CD14-positive monocyte (primary cell): Measurements from ENCODE around the gene GREB1L. TPM values are rescaled to one million over a fixed set of nuclear protein-coding genes. Genes with fewer than 3 reads are reported as not detected.

ENCODE experiments used
- DNase-seq, 3 donors: peaks; one replicate each; pipeline ENCODE4 v3.0.0-alpha.2; 2011 to 2022
- H2AFZ ChIP-seq: 2 replicates; pipeline ENCODE4 v1.6.0; 2012; ENCODE audit warnings: mild to moderate bottlenecking, low read depth, low read length, inconsistent platforms; ENCODE audit not compliant: insufficient read depth, poor library complexity, severe bottlenecking
- H3K27ac ChIP-seq, 2 donors: 1 replicate in 1 of 2; 2 replicates in 1 of 2; pipeline ENCODE4 v1.5.1; 2012 to 2013; ENCODE audit warnings: low read length in 2 of 2, control low read depth in 1 of 2, inconsistent platforms in 1 of 2, low read depth in 1 of 2, mild to moderate bottlenecking in 1 of 2
- H3K27me3 ChIP-seq, 2 donors: one replicate each; pipeline versions ENCODE4 v1.6.0 to v1.6.1; 2011 to 2013; ENCODE audit warnings: low read length in 2 of 2; ENCODE audit not compliant: control insufficient read depth in 2 of 2, insufficient read depth in 2 of 2
- H3K36me3 ChIP-seq, 2 donors: replicated peaks in 1 of 2; 1 replicate in 1 of 2; 2 replicates in 1 of 2; pipeline versions ENCODE4 v1.5.1 to v1.6.1; 2012 to 2013; ENCODE audit warnings: low read length in 2 of 2, control low read depth in 1 of 2, inconsistent platforms in 1 of 2, mild to moderate bottlenecking in 1 of 2; ENCODE audit not compliant: insufficient read depth in 2 of 2, control insufficient read depth in 1 of 2
- H3K4me1 ChIP-seq, 2 donors: 1 replicate in 1 of 2; 2 replicates in 1 of 2; pipeline versions ENCODE4 v1.5.1 to v1.6.1; 2012 to 2013; ENCODE audit warnings: low read length in 2 of 2, control low read depth in 1 of 2, inconsistent platforms in 1 of 2, mild to moderate bottlenecking in 1 of 2, moderate library complexity in 1 of 2; ENCODE audit not compliant: insufficient read depth in 2 of 2, control insufficient read depth in 1 of 2
- H3K4me2 ChIP-seq: replicated peaks from 2 replicates; pipeline ENCODE3; 2012; ENCODE audit warnings: low read length, moderate library complexity, mild to moderate bottlenecking; ENCODE audit not compliant: poor library complexity, severe bottlenecking; ENCODE audit errors: extremely low read depth
- H3K4me3 ChIP-seq, 3 experiments: fragments of 200-600 bp in 1 of 3; sonication (generic) in 1 of 3; replicated peaks in 1 of 3; 1 replicate in 2 of 3; 2 replicates in 1 of 3; pipeline ENCODE4 v1.5.1; 2011 to 2013; ENCODE audit warnings: low read length in 3 of 3, mild to moderate bottlenecking in 3 of 3, control low read depth in 2 of 3, low read depth in 2 of 3, inconsistent platforms in 1 of 3, moderate library complexity in 1 of 3
- H3K79me2 ChIP-seq: 2 replicates; pipeline ENCODE4 v1.6.0; 2012; ENCODE audit warnings: mild to moderate bottlenecking, control low read depth, inconsistent platforms, low read length, moderate library complexity; ENCODE audit not compliant: insufficient read depth
- H3K9ac ChIP-seq: 2 replicates; pipeline ENCODE4 v1.6.0; 2017; ENCODE audit warnings: low read length, mild to moderate bottlenecking; ENCODE audit not compliant: insufficient read depth, poor library complexity, severe bottlenecking
- H3K9me3 ChIP-seq, 2 donors: replicated peaks in 1 of 2; 1 replicate in 1 of 2; 2 replicates in 1 of 2; pipeline versions ENCODE4 v1.5.1 to v1.6.1; 2012 to 2013; ENCODE audit warnings: low read length in 2 of 2, control low read depth in 1 of 2; ENCODE audit not compliant: control insufficient read depth in 1 of 2, insufficient read depth in 1 of 2
- H4K20me1 ChIP-seq: 2 replicates; pipeline ENCODE4 v1.6.0; 2012; ENCODE audit warnings: mild to moderate bottlenecking, low read length, control low read depth, moderate library complexity; ENCODE audit not compliant: insufficient read depth
- H3K27ac Mint-ChIP-seq, 7 donors: one replicate each; pipeline ENCODE4 v1.8.0; 2020; ENCODE audit warnings: mild to moderate bottlenecking in 7 of 7, mixed read lengths in 7 of 7, moderate library complexity in 6 of 7, inconsistent platforms in 2 of 7
- H3K27me3 Mint-ChIP-seq, 3 donors: one replicate each; pipeline ENCODE4 v1.8.0; 2021 to 2022; ENCODE audit warnings: low read depth in 3 of 3, mild to moderate bottlenecking in 3 of 3, mixed read lengths in 3 of 3, moderate library complexity in 3 of 3, inconsistent platforms in 1 of 3
- H3K36me3 Mint-ChIP-seq, 2 donors: one replicate each; pipeline ENCODE4 v1.8.0; 2020; ENCODE audit warnings: mixed read lengths in 2 of 2, inconsistent platforms in 1 of 2, mild to moderate bottlenecking in 1 of 2
- H3K4me1 Mint-ChIP-seq: one replicate; pipeline ENCODE4 v1.8.0; 2020; ENCODE audit warnings: mild to moderate bottlenecking, mixed read lengths
- H3K4me3 Mint-ChIP-seq, 2 donors: one replicate each; pipeline ENCODE4 v1.8.0; 2020; ENCODE audit warnings: mild to moderate bottlenecking in 2 of 2, mixed read lengths in 2 of 2, moderate library complexity in 1 of 2
- H3K9me3 Mint-ChIP-seq, 7 donors: one replicate each; pipeline ENCODE4 v1.8.0; 2020 to 2022; ENCODE audit warnings: mixed read lengths in 7 of 7, mild to moderate bottlenecking in 6 of 7, moderate library complexity in 6 of 7, inconsistent platforms in 2 of 7
- WGBS: methylation state at CpG from one replicate; pipeline ENCODE4 v1.1.5; 2013; ENCODE audit warnings: missing lambda C conversion rate; ENCODE audit not compliant: insufficient coverage; 5-methylcytosine and 5-hydroxymethylcytosine counted together
- intact Hi-C, 2 donors: fragments of 100-400 bp; cut with micrococcal nuclease; formaldehyde crosslinking; loops; one replicate each; pipeline versions ENCODE4 v1.15.0 to v1.15.1; 2023
- polyA plus RNA-seq, 3 donors: library from polyadenylated mRNA; depleted of rRNA in 1 of 3; unstranded in 2 of 3; stranded (reverse) in 1 of 3; fragments of 300-500 nt in 2 of 3; fragments of >200 nt in 1 of 3; fragmentation: Illumina TruSeq in 2 of 3; gene quantifications; 1 replicate in 2 of 3; 2 replicates in 1 of 3; pipeline ENCODE4 v1.2.3, GENCODE V29; 2012 to 2021
- TF ChIP-seq, protein P1 (sequence below): fragments of 200-600 bp; IDR thresholded peaks from one replicate; pipeline ENCODE4 v1.8.0; 2022; ENCODE audit warnings: antibody characterized with exemption, mild to moderate bottlenecking

Gene GREB1L
- polyA plus RNA-seq, 3 donors = 0.02 to 0.03 TPM; not detected in 1

DNA sequence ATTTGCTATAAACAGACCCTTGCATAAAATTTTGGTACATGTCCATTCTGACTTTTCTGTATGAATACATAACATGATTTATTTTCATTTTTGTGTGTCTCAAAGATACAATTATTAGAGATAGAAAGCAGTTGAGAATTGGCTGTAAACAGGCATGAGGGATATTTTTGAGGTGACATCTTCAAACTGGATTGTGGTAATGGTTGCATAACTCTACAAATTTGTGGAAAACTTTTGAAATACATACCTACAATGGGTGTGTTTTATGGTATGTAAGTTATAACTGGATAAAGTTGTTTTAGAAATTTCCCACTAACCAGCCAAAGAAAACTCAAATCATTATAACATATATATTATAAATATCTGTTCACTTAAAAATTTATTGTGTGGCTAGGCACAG, 39.6 kb downstream of the GREB1L start:
- no peak for DNase-seq
- peaks cover 0 to 4% (median 0%) of the 10 kb centered on the region in 7 donors for H3K9me3 Mint-ChIP-seq
- Histone ChIP-seq H3K9me3 (no peaks in the 10 kb centered on the region), H3K27ac (no peak overlapping the region), H3K79me2 (no peaks in the 10 kb centered on the region), H2AFZ (no peak overlapping the region), H3K4me3 (no peak overlapping the region), H3K36me3 (no peaks in the 10 kb centered on the region), H4K20me1 (no peaks in the 10 kb centered on the region), H3K27me3 (no peaks in the 10 kb centered on the region), H3K4me2 (no peak overlapping the region), H3K9ac (no peak overlapping the region), H3K4me1 (no peaks in the 10 kb centered on the region)
- H3K36me3 Mint-ChIP-seq = no peaks in the 10 kb centered on the region
- no peak overlapping the region for H3K27ac Mint-ChIP-seq
- TF ChIP-seq, protein P1, sequence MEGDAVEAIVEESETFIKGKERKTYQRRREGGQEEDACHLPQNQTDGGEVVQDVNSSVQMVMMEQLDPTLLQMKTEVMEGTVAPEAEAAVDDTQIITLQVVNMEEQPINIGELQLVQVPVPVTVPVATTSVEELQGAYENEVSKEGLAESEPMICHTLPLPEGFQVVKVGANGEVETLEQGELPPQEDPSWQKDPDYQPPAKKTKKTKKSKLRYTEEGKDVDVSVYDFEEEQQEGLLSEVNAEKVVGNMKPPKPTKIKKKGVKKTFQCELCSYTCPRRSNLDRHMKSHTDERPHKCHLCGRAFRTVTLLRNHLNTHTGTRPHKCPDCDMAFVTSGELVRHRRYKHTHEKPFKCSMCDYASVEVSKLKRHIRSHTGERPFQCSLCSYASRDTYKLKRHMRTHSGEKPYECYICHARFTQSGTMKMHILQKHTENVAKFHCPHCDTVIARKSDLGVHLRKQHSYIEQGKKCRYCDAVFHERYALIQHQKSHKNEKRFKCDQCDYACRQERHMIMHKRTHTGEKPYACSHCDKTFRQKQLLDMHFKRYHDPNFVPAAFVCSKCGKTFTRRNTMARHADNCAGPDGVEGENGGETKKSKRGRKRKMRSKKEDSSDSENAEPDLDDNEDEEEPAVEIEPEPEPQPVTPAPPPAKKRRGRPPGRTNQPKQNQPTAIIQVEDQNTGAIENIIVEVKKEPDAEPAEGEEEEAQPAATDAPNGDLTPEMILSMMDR = no peak
- H3K4me3 Mint-ChIP-seq = no peak overlapping the region
- H3K27me3 Mint-ChIP-seq = peaks cover 0 to 3% (median 1%) of the 10 kb centered on the region in 3 donors
- intact Hi-C loops = no loop called here
- no peaks in the 10 kb centered on the region for H3K4me1 Mint-ChIP-seq

DNA sequence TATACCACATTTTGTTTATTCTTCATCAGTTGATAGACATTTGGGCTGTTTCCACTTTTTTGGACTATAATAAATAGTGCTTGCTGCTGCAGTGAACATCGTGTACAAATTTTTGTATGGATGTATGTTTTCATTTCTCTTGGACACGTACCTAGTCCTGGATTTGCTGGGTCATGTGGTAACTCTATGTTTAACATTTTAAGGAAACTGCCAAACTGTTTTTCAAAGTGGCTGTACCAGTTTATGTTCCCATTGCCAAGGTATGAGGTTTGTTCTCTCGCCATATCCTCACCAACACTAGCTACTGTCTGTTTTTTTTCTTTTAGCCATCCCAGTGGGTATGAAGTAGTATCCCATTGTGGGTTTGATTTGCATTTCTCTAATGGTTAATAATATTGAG, 42.5 kb downstream of the GREB1L start:
- no peaks in the 10 kb centered on the region for H3K36me3 Mint-ChIP-seq
- no peak overlapping the region for H3K4me3 ChIP-seq
- H3K36me3 ChIP-seq = no peaks in the 10 kb centered on the region
- no peaks in the 10 kb centered on the region for H3K9me3 ChIP-seq
- H3K27ac Mint-ChIP-seq = no peak overlapping the region
- H3K27me3 ChIP-seq = no peaks in the 10 kb centered on the region
- H3K27ac ChIP-seq = no peak overlapping the region
- DNase-seq = no peak
- H3K4me3 Mint-ChIP-seq = no peak overlapping the region
- H3K9me3 Mint-ChIP-seq = no peaks in the 10 kb centered on the region
- no peak overlapping the region for H2AFZ ChIP-seq
- no peaks in the 10 kb centered on the region for H4K20me1 ChIP-seq
- H3K27me3 Mint-ChIP-seq = peaks cover 0 to 4% (median 3%) of the 10 kb centered on the region in 3 donors
- H3K4me2 ChIP-seq = no peak overlapping the region
- H3K9ac ChIP-seq = no peak overlapping the region
- H3K79me2 ChIP-seq = no peaks in the 10 kb centered on the region
- H3K4me1 Mint-ChIP-seq = no peaks in the 10 kb centered on the region
- 92% methylated on average over 2 of the region's 3 CpGs for WGBS
- intact Hi-C loops = no loop called here
- TF ChIP-seq, protein P1 = no peak
- no peaks in the 10 kb centered on the region for H3K4me1 ChIP-seq
